GM18520 (cell line): ENCODE measurements around the gene SLC27A5.
"Not testable (repeated sequence)": the region's sequence is repeated elsewhere in the genome, so short reads cannot be mapped to it uniquely, and the experiment has no call there.

Experiments used
- ATAC-seq: cut with Tn5 transposase; IDR thresholded peaks from one replicate; pipeline ENCODE4 v1.9.1; 2021; ENCODE audit not compliant: unreplicated experiment

Gene SLC27A5

GRCh38 chr19:58551123-58551497 is 39.3 kb upstream of the SLC27A5 start:
- no peak for ATAC-seq

GRCh38 chr19:58550362-58551122 is 38.8 kb upstream of the SLC27A5 start:
- ATAC-seq, result no peak

GRCh38 chr19:58549664-58550361 is 38.0 kb upstream of the SLC27A5 start:
- ATAC-seq, result no peak

GRCh38 chr19:58548859-58549663 is 37.3 kb upstream of the SLC27A5 start:
- ATAC-seq, result no peak

GRCh38 chr19:58547323-58548312 is 35.8 kb upstream of the SLC27A5 start:
- no peak for ATAC-seq

GRCh38 chr19:58546019-58546530 is 34.3 kb upstream of the SLC27A5 start:
- ATAC-seq, result no peak

GRCh38 chr19:58545286-58546018 is 33.7 kb upstream of the SLC27A5 start:
- no peak for ATAC-seq

- peak; percentile 40 for ATAC-seq
Observed at GRCh38 chr19:58544591-58545285, 32.9 kb upstream of the SLC27A5 start.

- ATAC-seq, result peak; percentile 70
Observed at GRCh38 chr19:58543826-58544590, 32.2 kb upstream of the SLC27A5 start, which contains the start of gene TRIM28. TSS of gene TRIM28 (plus strand) at chr19:58544064. CDS start at chr19:58544758, 694 bp downstream.

GRCh38 chr19:58542641-58543372 is 31.0 kb upstream of the SLC27A5 start:
- not testable (repeated sequence) for ATAC-seq

GRCh38 chr19:58539169-58539559 is 27.4 kb upstream of the SLC27A5 start:
- ATAC-seq, result not testable (repeated sequence)

- ATAC-seq, result no peak
Observed at GRCh38 chr19:58538257-58539168, 26.7 kb upstream of the SLC27A5 start.

- ATAC-seq, result no peak
Observed at GRCh38 chr19:58536852-58537798, 25.3 kb upstream of the SLC27A5 start.

- no peak for ATAC-seq
Observed at GRCh38 chr19:58535857-58536256, 24.1 kb upstream of the SLC27A5 start.
